Measurements from ENCODE around the gene DGCR2. TPM values are rescaled to one million over a fixed set of nuclear protein-coding genes. Genes with fewer than 3 reads are reported as not detected.

The DGCR2 gene
- polyA plus RNA-seq, 1 donor (not counting 4 experiments of a cell fraction or from before 2014, with no cell fraction given), result 23.2 TPM

- Histone ChIP-seq H3K4me3 (ENCODE audit: control insufficient read depth in 2 of 3, extremely low read depth in 1 of 3, insufficient read depth in 2 of 3, low read depth in 1 of 3, low read length in 3 of 3) (no peak overlapping the region), H3K9ac (ENCODE audit: control insufficient read depth, extremely low read depth, insufficient read depth, low read length) (no peak overlapping the region), H2AFZ (ENCODE audit: control insufficient read depth, low read length) (no peak overlapping the region), H3K27me3 (ENCODE audit: control insufficient read depth, extremely low read depth, insufficient read depth, low read length) (no peaks in the 10 kb centered on the region), H3K27ac (ENCODE audit: control insufficient read depth, insufficient read depth, low read length) (no peak overlapping the region), H3K4me2 (ENCODE audit: control insufficient read depth, extremely low read depth, insufficient read depth, low read depth, low read length) (no peak overlapping the region), H3K36me3 (ENCODE audit: control insufficient read depth in 2 of 2, extremely low read depth in 1 of 2, insufficient read depth in 2 of 2, low read length in 2 of 2) (peaks cover 14 to 39% of the 10 kb centered on the region in 2 experiments), H3K4me1 (ENCODE audit: control insufficient read depth, extremely low read depth, insufficient read depth, low read length) (peaks cover 6% of the 10 kb centered on the region), H3K79me2 (ENCODE audit: control insufficient read depth, insufficient read depth, low read length) (peaks cover 16% of the 10 kb centered on the region), H4K20me1 (ENCODE audit: control insufficient read depth, extremely low read depth, insufficient read depth, low read length) (no peaks in the 10 kb centered on the region), H3K9me3 (ENCODE audit: control insufficient read depth, low read depth, low read length) (no peaks in the 10 kb centered on the region), H3K9me1 (ENCODE audit: control insufficient read depth, extremely low read depth, insufficient read depth, low read length) (no peaks in the 10 kb centered on the region)
- no peak for FAIRE-seq
- DNase-seq (ENCODE audit: low read depth, low spot score), result no peak
- TF ChIP-seq CTCF (optimal IDR thresholded peaks at IDR 0.05 in 1 of 3, IDR thresholded peaks at IDR 0.05 in 1 of 3, conservative IDR thresholded peaks at IDR 0.05 in 1 of 3; ENCODE audit: extremely low read depth in 1 of 3, insufficient read depth in 2 of 3, low read length in 3 of 3) (no peak), EZH2 (IDR thresholded peaks at IDR 0.05; ENCODE audit: low read length) (no peak)
- dilution Hi-C loops (cut with MboI; ENCODE audit: extremely low pct_ligation_motif_present, low sequenced_read_pairs), result no loop called here
Observed at GRCh38 chr22:19139001-19139356, 16.8 kb upstream of the DGCR2 start.

GRCh38 chr22:19138217-19139000 is 16.2 kb upstream of the DGCR2 start:
- no peak overlapping the region for H3K4me2 ChIP-seq (ENCODE audit: control insufficient read depth, extremely low read depth, insufficient read depth, low read depth, low read length)
- H3K9ac ChIP-seq (ENCODE audit: control insufficient read depth, extremely low read depth, insufficient read depth, low read length), result no peak overlapping the region
- H4K20me1 ChIP-seq (ENCODE audit: control insufficient read depth, extremely low read depth, insufficient read depth, low read length), result no peaks in the 10 kb centered on the region
- H3K27ac ChIP-seq (ENCODE audit: control insufficient read depth, insufficient read depth, low read length), result no peak overlapping the region
- H3K4me1 ChIP-seq (ENCODE audit: control insufficient read depth, extremely low read depth, insufficient read depth, low read length), result peaks cover 3% of the 10 kb centered on the region
- FAIRE-seq (no peak), DNase-seq (ENCODE audit: low read depth, low spot score) (no peak)
- no peaks in the 10 kb centered on the region for H3K9me1 ChIP-seq (ENCODE audit: control insufficient read depth, extremely low read depth, insufficient read depth, low read length)
- no peak overlapping the region for H2AFZ ChIP-seq (ENCODE audit: control insufficient read depth, low read length)
- H3K9me3 ChIP-seq (ENCODE audit: control insufficient read depth, low read depth, low read length), result no peaks in the 10 kb centered on the region
- H3K36me3 ChIP-seq (ENCODE audit: control insufficient read depth in 2 of 2, extremely low read depth in 1 of 2, insufficient read depth in 2 of 2, low read length in 2 of 2), result peaks cover 19 to 45% of the 10 kb centered on the region in 2 experiments
- TF ChIP-seq CTCF (optimal IDR thresholded peaks at IDR 0.05 in 1 of 3, IDR thresholded peaks at IDR 0.05 in 1 of 3, conservative IDR thresholded peaks at IDR 0.05 in 1 of 3; ENCODE audit: extremely low read depth in 1 of 3, insufficient read depth in 2 of 3, low read length in 3 of 3) (no peak), EZH2 (IDR thresholded peaks at IDR 0.05; ENCODE audit: low read length) (no peak)
- dilution Hi-C loops (cut with MboI; ENCODE audit: extremely low pct_ligation_motif_present, low sequenced_read_pairs), result no loop called here
- no peak overlapping the region for H3K4me3 ChIP-seq (ENCODE audit: control insufficient read depth in 2 of 3, extremely low read depth in 1 of 3, insufficient read depth in 2 of 3, low read depth in 1 of 3, low read length in 3 of 3)
- no peaks in the 10 kb centered on the region for H3K27me3 ChIP-seq (ENCODE audit: control insufficient read depth, extremely low read depth, insufficient read depth, low read length)
- peaks cover 11% of the 10 kb centered on the region for H3K79me2 ChIP-seq (ENCODE audit: control insufficient read depth, insufficient read depth, low read length)
